NCI-H187 treated with DMSO at 0.1 percent for 48 hours (cell line): Measurements from ENCODE around the gene PPP2R1A.
"Not testable (repeated sequence)": the region's sequence is repeated elsewhere in the genome, so short reads cannot be mapped to it uniquely, and the experiment has no call there.

Experiments
- DNase-seq: peaks from one replicate; lab custom pipeline; 2025; lab: John Stamatoyannopoulos, UW

The PPP2R1A gene

GRCh38 chr19:52200755-52201391 lies 11.0 kb downstream of the PPP2R1A start:
- not testable (repeated sequence) for DNase-seq

DNA sequence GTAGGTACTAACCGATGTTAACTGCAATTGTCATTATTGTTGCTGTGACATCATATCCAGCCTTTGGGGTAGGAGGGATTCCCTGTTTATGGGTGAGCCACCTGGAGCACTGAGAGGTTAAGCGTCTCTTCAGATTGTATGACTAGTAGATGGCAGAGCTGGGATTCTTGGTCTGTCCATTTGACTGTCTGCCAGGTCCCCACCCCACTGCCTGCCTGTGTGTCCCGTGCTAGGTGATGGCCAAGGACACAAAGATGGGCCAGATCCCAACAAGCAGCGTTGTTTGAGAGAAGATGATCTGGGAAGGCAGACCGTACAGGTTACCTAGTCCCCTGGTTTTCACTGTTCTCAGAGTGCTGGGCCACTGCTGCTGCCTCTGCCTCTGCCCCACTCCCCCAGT lies 16.6 kb downstream of the PPP2R1A start:
- DNase-seq, result no peak

- no peak for DNase-seq
Measured at GRCh38 chr19:52211203-52211602, 21.4 kb downstream of the PPP2R1A start.

DNA sequence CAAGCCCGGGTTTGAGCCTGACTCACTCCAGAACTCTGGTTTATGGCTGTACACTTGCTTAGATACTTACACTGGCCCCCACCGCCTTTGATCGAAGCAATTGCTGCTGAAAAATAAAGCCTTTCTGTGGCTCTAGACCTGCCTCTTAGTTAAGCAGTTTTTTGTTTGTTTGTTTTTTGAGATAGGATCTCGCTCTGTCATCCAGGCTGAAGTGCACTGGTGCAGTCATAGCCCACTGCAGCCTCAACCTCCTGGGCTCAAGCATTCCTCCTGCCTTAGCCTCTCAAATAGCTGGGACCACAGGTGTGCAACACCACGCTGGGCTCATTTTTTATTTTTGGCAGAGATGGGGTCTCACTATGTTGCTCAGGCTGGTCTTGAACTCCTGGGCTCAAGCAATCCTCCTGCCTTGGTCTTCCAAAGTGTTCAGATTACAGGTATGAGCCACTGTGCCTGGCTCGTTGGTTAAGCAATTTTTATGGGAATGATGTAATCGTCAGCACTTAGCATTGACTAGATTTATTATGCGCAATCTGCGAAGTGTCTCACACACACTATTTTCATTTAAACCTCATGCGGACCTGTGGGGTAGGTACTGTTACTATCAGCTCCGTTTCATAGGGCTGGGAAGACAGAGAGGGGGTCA lies 22.2 kb downstream of the PPP2R1A start:
- DNase-seq, result no peak

DNA sequence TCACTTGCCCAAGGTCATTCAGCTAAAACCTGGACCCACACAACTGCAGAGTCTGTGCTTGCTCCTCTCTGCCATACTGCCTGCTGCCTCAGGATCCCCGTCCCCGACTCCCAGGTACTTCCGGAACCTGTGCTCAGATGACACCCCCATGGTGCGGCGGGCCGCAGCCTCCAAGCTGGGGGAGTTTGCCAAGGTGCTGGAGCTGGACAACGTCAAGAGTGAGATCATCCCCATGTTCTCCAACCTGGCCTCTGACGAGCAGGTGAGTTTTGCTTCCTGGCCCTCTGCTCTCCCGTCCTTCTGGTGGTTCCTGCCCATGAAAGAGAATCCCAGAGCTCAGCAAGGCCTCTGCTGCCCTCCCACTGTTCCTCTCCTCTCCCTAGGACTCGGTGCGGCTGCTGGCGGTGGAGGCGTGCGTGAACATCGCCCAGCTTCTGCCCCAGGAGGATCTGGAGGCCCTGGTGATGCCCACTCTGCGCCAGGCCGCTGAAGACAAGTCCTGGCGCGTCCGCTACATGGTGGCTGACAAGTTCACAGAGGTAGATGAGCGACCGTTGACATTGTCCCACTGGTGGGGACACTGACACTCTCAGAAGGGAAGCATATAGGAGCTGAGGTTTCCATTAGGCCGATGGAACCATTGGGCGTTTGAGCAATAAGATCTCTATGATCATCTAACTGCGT lies 22.9 kb downstream of the PPP2R1A start:
- no peak for DNase-seq

DNA sequence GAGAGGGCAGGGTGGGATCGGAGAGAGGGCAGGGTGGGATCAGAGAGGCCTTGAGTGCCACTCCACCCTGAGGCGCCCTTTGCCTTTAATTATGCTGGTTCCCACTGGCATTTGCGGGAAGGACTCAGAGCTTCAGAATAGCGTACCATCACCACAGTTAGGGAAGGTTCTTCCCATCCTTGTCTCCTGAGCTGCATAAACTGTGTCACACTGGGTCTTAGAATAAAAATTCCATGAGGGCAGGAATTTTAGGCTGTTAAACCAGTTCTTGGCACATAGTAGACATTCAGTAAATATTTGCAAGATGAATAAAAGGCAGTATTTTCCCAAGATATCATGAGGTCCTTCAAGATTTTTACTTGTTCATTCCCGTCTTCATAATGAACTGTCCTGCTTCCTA lies 24.4 kb downstream of the PPP2R1A start:
- no peak for DNase-seq

DNA sequence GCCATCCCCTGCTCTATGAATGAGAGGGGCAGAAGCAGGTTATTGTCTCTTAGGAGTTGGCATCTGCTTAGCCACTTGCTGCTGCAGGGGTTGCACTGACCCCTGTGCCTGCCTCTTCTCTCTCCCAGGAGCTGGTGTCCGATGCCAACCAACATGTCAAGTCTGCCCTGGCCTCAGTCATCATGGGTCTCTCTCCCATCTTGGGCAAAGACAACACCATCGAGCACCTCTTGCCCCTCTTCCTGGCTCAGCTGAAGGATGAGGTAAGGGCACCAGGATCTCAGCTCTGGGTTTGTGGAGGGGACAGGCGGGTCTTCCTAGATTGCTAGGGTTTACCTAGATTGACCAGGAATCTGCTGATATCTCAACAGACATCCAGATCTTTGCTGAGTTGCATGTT lies 26.5 kb downstream of the PPP2R1A start:
- DNase-seq, result no peak

DNA sequence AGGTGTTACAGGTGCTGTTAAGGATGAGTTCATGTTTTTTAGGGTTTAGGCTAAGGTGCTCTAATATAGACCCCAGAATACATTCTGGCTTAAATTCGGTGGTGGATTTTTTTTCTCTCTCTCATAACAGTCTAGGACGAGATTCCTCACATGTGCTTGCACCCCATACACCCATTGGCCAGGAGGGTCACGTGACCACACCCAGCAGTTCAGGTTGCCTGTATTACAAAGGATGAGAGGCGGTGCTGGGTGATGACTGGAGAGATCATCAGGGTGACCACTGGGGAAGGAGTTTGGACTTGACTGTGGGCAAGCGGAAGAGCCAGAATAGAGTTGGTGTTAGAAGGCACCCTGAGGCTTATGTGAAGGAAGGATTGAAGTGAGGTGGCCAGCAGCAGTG lies 27.7 kb downstream of the PPP2R1A start:
- DNase-seq, result no peak

GRCh38 chr19:52219611-52220010 lies 29.8 kb downstream of the PPP2R1A start:
- no peak for DNase-seq

DNA sequence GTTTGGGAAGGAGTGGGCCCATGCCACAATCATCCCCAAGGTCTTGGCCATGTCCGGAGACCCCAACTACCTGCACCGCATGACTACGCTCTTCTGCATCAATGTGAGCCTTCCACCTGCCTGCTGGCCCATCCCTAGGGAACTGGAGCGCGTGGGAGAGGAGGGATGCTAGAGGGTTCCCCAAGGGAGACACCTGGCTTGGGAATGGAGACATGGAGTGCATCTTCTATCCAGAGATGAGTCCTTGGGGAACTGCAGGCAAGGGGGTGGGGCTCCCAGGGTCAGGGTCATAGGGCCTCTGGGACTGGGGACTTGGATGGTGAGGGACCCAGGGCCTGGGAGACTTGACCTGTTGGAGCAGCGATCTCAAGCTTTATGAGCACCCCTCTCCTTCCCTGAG lies 31.2 kb downstream of the PPP2R1A start:
- DNase-seq, result no peak

GRCh38 chr19:52221831-52222375 lies 32.1 kb downstream of the PPP2R1A start:
- DNase-seq, result no peak

- no peak for DNase-seq
Measured at GRCh38 chr19:52224211-52224610, 34.4 kb downstream of the PPP2R1A start.

DNA sequence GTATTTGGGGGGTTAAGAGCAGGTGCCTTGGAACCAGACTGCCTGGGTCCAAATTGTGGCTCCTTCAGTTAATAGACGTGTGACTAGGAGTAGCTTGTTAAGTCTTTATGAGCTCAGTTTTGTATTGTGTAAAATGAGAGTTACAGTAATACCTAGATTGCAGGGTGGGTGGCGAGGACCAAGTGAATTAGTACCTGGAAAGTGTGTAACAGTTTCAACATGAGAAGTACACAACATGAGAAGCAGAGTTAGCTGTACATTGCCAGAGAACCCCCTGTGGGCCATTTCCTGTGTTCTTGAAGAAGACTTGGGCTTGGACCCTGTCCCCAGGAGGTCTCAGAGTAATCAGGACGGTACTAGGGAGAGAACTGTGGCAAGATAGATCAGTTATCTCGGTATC lies 36.8 kb downstream of the PPP2R1A start:
- DNase-seq, result no peak

- no peak for DNase-seq
Measured at GRCh38 chr19:52227196-52227940, 37.5 kb downstream of the PPP2R1A start.

DNA sequence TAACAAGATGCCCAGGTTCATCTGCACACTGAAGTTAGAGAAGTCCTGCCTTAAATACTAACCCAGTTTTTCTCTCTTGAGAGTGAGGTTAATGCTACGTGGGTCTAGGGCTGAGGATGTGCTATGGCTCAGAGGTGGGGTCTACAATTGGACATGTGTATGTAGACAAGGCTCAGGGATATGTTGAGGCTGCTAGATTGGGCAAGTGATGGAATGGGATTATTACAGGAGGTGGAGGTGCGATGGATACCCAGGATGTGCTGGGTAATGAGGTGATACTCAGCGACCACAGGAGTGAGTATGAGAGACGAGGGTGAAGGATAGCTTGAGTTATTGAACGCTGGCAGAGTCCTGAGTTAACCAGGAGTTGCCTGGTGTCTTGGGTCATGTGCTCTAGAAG lies 38.1 kb downstream of the PPP2R1A start:
- no peak for DNase-seq

DNA sequence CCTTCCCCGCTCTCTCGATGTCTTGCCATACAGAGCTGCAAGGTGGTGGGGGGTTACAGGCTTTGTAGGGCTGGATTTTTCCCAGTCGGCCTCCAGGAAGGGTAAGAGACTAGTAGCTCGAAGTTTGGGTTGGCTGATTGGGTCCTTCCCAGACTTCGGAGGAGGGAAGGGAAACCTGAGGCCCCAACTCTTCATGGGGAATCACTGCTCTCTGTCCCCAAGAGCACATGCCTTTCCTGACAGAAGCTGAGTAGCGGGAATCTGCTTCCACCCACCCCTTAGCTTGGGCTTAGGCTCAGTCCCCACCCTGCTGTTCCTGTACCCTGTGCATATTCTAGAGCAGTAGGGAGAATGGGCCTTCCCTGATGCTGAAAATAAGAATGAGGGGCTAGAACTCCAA lies 39.7 kb downstream of the PPP2R1A start:
- no peak for DNase-seq

DNA sequence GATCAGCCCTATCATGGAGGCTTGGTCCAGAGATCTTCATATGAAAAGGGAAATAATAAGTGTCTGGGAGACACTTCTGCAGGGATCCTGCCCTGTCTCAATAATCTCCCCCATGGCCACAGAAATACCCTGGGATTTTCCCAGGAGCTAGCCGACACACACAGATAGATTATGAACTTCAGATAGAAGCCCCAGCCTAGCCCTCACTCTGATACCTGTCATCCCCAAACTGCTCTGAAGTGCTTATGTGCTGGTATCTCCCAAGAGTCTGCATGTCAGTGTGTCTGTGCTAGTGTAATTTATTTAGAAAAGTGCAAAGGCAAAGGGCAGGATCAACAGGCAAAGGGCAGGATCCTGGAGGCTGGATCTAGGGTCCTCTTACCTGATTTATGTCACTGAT lies 40.8 kb downstream of the PPP2R1A start:
- DNase-seq, result no peak

GRCh38 chr19:52231154-52231910 lies 41.5 kb downstream of the PPP2R1A start:
- no peak for DNase-seq

DNA sequence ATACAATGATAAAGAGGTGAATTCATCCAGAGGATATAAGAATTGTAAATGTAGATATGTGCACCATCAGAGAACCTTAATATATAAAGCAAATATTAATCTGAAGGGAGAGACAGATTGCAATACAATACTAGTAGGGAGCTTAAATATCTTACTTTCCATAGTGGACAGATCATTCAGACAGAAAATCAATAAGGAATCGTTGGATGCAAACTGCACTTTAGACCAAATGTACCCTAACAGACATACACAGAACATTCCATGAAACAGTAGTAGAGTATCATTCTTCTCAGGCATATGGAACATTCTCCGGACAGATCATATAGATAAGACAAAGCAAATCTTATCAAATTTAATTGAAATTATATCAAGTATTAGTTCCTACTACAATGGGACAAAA lies 44.6 kb downstream of the PPP2R1A start:
- no peak for DNase-seq

- DNase-seq, result no peak
Measured at GRCh38 chr19:52237197-52237596, 47.3 kb downstream of the PPP2R1A start.

DNA sequence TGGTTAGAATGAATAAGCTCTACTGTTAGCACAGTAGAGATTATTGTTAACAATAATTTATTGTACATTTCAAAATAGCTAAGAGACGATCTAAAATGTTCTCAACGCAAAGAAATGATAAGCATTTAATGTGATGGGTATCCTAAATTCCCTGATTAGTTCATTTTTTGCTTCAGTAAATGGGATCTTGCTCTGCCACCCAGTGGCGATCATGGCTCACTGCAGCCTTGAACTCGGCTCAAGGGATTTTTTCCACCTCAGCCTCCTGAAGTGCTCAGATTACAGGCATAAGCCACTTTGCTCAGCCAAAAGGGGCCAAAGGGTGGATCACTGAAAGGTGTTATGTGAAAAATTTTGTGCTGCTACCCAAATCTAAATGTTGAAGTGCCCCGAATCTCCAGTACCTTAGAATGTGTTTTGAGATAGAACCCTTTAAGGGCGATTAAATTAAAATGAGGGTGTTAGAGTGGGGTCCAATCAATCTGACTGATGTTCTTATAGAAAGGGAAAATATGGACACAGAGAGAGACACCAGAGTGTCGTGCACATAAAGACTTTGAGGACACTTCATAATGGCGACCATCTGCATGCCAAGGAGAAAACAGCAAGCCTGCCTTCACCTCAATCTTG lies 48.0 kb downstream of the PPP2R1A start:
- DNase-seq, result no peak
